ENCODE results near the gene COL5A2.

DNA sequence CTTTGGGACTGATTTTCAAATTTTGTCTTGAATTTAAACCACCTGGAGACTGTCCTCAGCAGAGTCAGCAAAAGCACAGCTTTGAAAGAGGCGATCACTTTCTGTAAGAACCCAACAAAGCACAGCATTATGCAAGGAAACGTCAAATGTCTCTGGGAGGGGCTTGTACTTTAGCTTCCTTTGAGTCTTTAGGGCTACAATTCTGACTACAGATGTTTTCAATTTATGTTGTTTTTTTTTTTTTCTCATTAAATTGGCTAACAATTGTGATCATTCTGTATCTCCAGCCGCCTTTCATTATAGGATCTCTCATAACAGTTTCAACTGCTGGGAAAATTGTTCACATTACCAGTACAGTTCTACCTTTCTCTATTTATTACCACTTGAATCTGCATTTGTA lies 157.1 kb downstream of the COL5A2 start:
- TF ChIP-seq, protein P1, sequence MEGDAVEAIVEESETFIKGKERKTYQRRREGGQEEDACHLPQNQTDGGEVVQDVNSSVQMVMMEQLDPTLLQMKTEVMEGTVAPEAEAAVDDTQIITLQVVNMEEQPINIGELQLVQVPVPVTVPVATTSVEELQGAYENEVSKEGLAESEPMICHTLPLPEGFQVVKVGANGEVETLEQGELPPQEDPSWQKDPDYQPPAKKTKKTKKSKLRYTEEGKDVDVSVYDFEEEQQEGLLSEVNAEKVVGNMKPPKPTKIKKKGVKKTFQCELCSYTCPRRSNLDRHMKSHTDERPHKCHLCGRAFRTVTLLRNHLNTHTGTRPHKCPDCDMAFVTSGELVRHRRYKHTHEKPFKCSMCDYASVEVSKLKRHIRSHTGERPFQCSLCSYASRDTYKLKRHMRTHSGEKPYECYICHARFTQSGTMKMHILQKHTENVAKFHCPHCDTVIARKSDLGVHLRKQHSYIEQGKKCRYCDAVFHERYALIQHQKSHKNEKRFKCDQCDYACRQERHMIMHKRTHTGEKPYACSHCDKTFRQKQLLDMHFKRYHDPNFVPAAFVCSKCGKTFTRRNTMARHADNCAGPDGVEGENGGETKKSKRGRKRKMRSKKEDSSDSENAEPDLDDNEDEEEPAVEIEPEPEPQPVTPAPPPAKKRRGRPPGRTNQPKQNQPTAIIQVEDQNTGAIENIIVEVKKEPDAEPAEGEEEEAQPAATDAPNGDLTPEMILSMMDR (optimal IDR thresholded peaks at IDR 0.05 in 1 of 3, IDR thresholded peaks at IDR 0.05 in 1 of 3, conservative IDR thresholded peaks at IDR 0.05 in 1 of 3; ENCODE audit: extremely low read depth in 1 of 3, insufficient read depth in 2 of 3, low read length in 3 of 3), result no peak
- TF ChIP-seq EZH2 (IDR thresholded peaks at IDR 0.05; ENCODE audit: low read length), result no peak
